ENCODE data around the gene ZNF674.
"Not testable (repeated sequence)": the region's sequence is repeated elsewhere in the genome, so short reads cannot be mapped to it uniquely, and the experiment has no call there.

Gene ZNF674

GRCh38 chrX:46500054-46500453 is 45.2 kb downstream of the ZNF674 start:
- no peak overlapping the region for H3K4me3 ChIP-seq (ENCODE audit: low read depth, low read length)
- TF ChIP-seq CTCF (IDR thresholded peaks at IDR 0.05; ENCODE audit: low read depth, low read length) = no peak

GRCh38 chrX:46488712-46489111 is 56.5 kb downstream of the ZNF674 start:
- no peak for TF ChIP-seq CTCF (IDR thresholded peaks at IDR 0.05; ENCODE audit: low read depth, low read length)
- H3K4me3 ChIP-seq (ENCODE audit: low read depth, low read length) = no peak overlapping the region

GRCh38 chrX:46485897-46486296 is 59.3 kb downstream of the ZNF674 start:
- no peak for TF ChIP-seq CTCF (IDR thresholded peaks at IDR 0.05; ENCODE audit: low read depth, low read length)
- no peak overlapping the region for H3K4me3 ChIP-seq (ENCODE audit: low read depth, low read length)

GRCh38 chrX:46478634-46479033 is 66.6 kb downstream of the ZNF674 start:
- H3K4me3 ChIP-seq (ENCODE audit: low read depth, low read length) = not testable (repeated sequence)

- no peak overlapping the region for H3K4me3 ChIP-seq (ENCODE audit: low read depth, low read length)
- no peak for TF ChIP-seq CTCF (IDR thresholded peaks at IDR 0.05; ENCODE audit: low read depth, low read length)
Observed at GRCh38 chrX:46477435-46477834, 67.8 kb downstream of the ZNF674 start.

GRCh38 chrX:46465203-46465602 is 80.0 kb downstream of the ZNF674 start:
- no peak for TF ChIP-seq CTCF (IDR thresholded peaks at IDR 0.05; ENCODE audit: low read depth, low read length)
- H3K4me3 ChIP-seq (ENCODE audit: low read depth, low read length) = no peak overlapping the region

- no peak overlapping the region for H3K4me3 ChIP-seq (ENCODE audit: low read depth, low read length)
- no peak for TF ChIP-seq CTCF (IDR thresholded peaks at IDR 0.05; ENCODE audit: low read depth, low read length)
Observed at GRCh38 chrX:46463682-46464081, 81.5 kb downstream of the ZNF674 start.

- no peak overlapping the region for H3K4me3 ChIP-seq (ENCODE audit: low read depth, low read length)
Observed at GRCh38 chrX:46461660-46462191, 83.5 kb downstream of the ZNF674 start.

GRCh38 chrX:46460801-46461659 is 84.2 kb downstream of the ZNF674 start:
- not testable (repeated sequence) for H3K4me3 ChIP-seq (ENCODE audit: low read depth, low read length)

More at GRCh38 chrX:46461660-46462191, 83.5 kb downstream of the ZNF674 start:
- no peak for TF ChIP-seq CTCF (IDR thresholded peaks at IDR 0.05; ENCODE audit: low read depth, low read length)
